Keratinocyte (primary cell): ENCODE data around the gene ROMO1.
"Not testable (repeated sequence)": the region's sequence is repeated elsewhere in the genome, so short reads cannot be mapped to it uniquely, and the experiment has no call there.

Experiments used
- EZH2 ChIP-seq: IDR thresholded peaks from one replicate; pipeline ENCODE4 v1.6.1; 2012; ENCODE audit warnings: inconsistent platforms, mild to moderate bottlenecking, low read length, moderate library complexity
- TF ChIP-seq, protein P1 (sequence below), 3 experiments: IDR thresholded peaks in 1 of 3; conservative IDR thresholded peaks in 1 of 3; optimal IDR thresholded peaks in 1 of 3; 2 replicates in 2 of 3; 3 replicates in 1 of 3; pipeline versions ENCODE3 to v1.5.1; 2011; ENCODE audit warnings: low read length in 3 of 3, mild to moderate bottlenecking in 3 of 3, moderate library complexity in 2 of 3, control low read depth in 1 of 3, inconsistent platforms in 1 of 3; ENCODE audit not compliant: insufficient read depth in 2 of 3; ENCODE audit errors: extremely low read depth in 1 of 3

DNA sequence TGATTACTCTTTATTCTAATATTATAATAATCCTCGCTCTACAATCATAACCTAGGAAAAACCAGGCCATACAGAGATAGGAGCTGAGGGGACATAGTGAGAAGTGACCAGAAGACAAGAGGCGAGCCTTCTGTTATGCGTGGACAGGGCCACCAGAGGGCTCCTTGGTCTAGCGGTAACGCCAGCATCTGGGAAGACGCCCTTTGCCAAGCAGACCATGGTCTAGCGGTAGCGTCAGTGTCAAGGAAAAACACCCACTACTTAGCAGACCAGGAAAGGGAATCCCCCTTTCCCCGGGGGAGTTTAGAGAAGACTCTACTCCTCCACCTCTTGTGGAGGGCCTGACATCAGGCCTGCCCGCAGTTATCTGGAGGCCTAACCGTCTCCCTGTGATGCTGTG, 12.3 kb upstream of the ROMO1 start:
- TF ChIP-seq, protein P1, sequence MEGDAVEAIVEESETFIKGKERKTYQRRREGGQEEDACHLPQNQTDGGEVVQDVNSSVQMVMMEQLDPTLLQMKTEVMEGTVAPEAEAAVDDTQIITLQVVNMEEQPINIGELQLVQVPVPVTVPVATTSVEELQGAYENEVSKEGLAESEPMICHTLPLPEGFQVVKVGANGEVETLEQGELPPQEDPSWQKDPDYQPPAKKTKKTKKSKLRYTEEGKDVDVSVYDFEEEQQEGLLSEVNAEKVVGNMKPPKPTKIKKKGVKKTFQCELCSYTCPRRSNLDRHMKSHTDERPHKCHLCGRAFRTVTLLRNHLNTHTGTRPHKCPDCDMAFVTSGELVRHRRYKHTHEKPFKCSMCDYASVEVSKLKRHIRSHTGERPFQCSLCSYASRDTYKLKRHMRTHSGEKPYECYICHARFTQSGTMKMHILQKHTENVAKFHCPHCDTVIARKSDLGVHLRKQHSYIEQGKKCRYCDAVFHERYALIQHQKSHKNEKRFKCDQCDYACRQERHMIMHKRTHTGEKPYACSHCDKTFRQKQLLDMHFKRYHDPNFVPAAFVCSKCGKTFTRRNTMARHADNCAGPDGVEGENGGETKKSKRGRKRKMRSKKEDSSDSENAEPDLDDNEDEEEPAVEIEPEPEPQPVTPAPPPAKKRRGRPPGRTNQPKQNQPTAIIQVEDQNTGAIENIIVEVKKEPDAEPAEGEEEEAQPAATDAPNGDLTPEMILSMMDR (optimal IDR thresholded peaks at IDR 0.05 in 1 of 3, IDR thresholded peaks at IDR 0.05 in 1 of 3, conservative IDR thresholded peaks at IDR 0.05 in 1 of 3; ENCODE audit: extremely low read depth in 1 of 3, insufficient read depth in 2 of 3, low read length in 3 of 3) = peak in 2 of 3 experiments; percentile 10 to 18
- TF ChIP-seq EZH2 = not testable (repeated sequence)
